Inferior parietal cortex (tissue), 1 donor: ENCODE measurements around the gene RRP36.
A peak's percentile ranks its signal among the peaks of the same experiment; 100 is the strongest.

ENCODE experiments used
- DNase-seq: peaks from one replicate; pipeline ENCODE4 v3.0.0-alpha.2; 2016; ENCODE audit errors: extremely low spot score

RRP36 gene

GRCh38 chr6:43006251-43006650, 15.2 kb upstream of the RRP36 start:
- no peak for DNase-seq

GRCh38 chr6:43007126-43007525, 14.3 kb upstream of the RRP36 start:
- DNase-seq, result no peak

- no peak for DNase-seq
Observed at GRCh38 chr6:43009124-43009523, 12.3 kb upstream of the RRP36 start.

GRCh38 chr6:43011207-43011606, 10.2 kb upstream of the RRP36 start:
- DNase-seq, result no peak

- no peak for DNase-seq
Observed at GRCh38 chr6:43012364-43012763, 9.1 kb upstream of the RRP36 start.

GRCh38 chr6:43013097-43013842, 8.2 kb upstream of the RRP36 start:
- DNase-seq, result peak; percentile 21

- DNase-seq, result peak; percentile 100
Observed at GRCh38 chr6:43013843-43014433, 7.5 kb upstream of the RRP36 start, which contains the start of the genes KLHDC3 and MEA1. Gene KLHDC3, plus strand, starts transcription at chr6:43014249. Its CDS starts 2,944 bp downstream, at chr6:43017193. Gene MEA1, minus strand, starts transcription at chr6:43013946. Its CDS starts 133 bp downstream, at chr6:43013813.

- DNase-seq, result peak; percentile 16
Observed at GRCh38 chr6:43014434-43014909, 7.0 kb upstream of the RRP36 start.

GRCh38 chr6:43016176-43016942, 5.1 kb upstream of the RRP36 start:
- DNase-seq, result no peak

GRCh38 chr6:43016943-43017334, 4.5 kb upstream of the RRP36 start:
- no peak for DNase-seq

- no peak for DNase-seq
Observed at GRCh38 chr6:43019152-43019551, 2.3 kb upstream of the RRP36 start.

- no peak for DNase-seq
Observed at GRCh38 chr6:43020052-43020705, 1.2 kb upstream of the RRP36 start.

GRCh38 chr6:43020847-43021246, 576 bp upstream of the RRP36 start:
- no peak for DNase-seq

GRCh38 chr6:43024436-43024835, 3.0 kb downstream of the RRP36 start:
- no peak for DNase-seq

- DNase-seq, result no peak
Observed at GRCh38 chr6:43026365-43026764, 4.9 kb downstream of the RRP36 start.

- DNase-seq, result no peak
Observed at GRCh38 chr6:43029120-43029519, 7.7 kb downstream of the RRP36 start.

- no peak for DNase-seq
Observed at GRCh38 chr6:43032326-43032725, 10.9 kb downstream of the RRP36 start.

GRCh38 chr6:43033496-43034189, 12.2 kb downstream of the RRP36 start:
- no peak for DNase-seq

GRCh38 chr6:43034190-43034525, 12.7 kb downstream of the RRP36 start:
- DNase-seq, result no peak

GRCh38 chr6:43035495-43036194, 14.2 kb downstream of the RRP36 start:
- no peak for DNase-seq

GRCh38 chr6:43036712-43037111, 15.3 kb downstream of the RRP36 start:
- no peak for DNase-seq
